Activated gamma-delta T cell treated with anti-CD3 and anti-CD28 coated beads, Interleukin-2, amount 50 U/mL, for 16 hours (primary cell): Measurements from ENCODE around the gene HPCAL1.

ENCODE experiments used
- DNase-seq: peaks from one replicate; pipeline ENCODE4 v3.0.0-alpha.2; 2020; ENCODE audit warnings: low read depth

HPCAL1 gene

GRCh38 chr2:10337449-10338269 is 35.0 kb downstream of the HPCAL1 start:
- DNase-seq = no peak

DNA sequence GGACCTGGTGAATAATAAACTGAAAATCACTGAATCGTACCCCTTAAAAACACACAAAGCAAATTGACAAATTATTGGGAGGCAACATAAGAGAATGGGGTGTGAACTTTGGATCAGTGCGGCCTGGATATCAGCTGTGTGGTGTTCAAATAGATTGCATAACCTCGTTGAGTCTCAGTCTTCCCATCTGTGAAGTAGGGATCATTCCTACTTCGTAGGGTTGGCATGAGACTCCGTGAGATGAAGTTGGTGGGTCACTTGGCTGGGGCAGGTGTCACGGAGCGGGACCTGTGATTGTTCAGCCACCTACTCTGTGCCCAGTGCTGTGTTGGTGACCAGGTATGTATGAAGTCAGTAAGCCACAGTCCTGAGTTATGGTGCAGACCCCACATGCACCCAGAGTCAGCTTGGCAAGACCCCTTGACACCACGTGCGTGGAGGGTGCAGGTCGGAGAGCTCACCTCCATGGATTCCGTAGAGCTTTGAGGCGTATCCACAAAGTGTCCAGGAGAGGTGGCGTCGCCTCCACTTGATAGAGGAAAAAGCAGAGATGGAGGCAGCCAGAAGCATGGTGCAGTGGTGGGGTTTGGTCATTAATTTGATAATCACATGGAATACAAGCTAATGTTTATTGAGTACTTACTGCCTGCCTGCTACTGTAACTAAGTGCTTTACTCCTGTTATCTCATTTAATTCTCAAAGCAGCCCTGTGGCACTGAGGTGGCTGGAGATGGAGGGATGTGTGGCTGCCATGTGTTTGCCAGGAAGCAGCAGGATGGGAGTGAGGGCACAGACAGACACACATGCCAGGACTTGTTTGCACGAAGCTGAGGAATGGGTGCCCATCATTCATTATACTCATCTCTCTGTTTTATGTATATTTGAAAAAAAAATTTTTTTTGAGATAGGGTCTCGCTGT is 35.8 kb downstream of the HPCAL1 start:
- DNase-seq = no peak

DNA sequence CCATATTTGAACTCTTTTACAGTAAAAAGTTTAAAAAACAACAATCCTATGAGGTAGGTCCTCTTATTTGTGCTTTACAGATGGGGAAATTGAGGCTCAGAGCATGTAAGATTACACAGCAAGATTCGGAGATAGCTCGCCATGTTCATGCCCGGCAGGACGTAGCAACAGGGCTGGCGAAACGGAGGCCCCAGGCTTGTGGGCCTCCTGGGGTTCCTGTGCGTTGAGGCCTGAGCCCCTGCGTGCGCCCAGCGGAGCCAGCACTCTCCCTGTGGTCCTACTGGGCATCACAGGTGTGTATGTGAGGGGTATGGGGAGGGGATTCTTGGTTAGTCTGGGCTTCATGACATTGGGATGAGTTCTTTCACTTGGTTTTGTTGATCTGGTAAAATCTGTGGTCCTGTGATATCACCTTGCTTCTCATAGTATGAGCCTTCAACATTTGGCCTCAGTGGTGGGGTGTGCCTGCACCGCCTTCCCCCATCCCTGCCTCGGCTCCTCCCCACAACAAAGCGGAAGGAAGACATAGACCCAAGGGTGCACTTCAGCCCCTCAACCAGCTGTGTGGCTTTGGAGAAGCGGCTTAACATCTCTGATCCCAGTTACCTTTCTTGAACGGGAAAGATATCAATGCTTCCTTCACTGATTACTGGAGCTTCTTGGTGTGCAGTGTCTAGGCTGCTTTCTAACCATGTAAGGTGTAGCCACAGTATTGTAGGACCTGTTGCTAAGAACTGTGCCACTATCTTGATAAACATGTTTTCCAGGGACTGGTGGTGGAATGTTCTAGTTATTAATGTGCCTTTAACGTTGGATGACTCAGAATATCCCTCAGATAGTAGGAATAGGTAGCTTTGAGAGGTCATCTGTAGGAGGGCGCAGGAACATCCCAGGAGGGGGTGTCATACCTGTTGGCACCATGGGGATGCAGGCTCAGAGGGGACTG is 37.2 kb downstream of the HPCAL1 start:
- no peak for DNase-seq

DNA sequence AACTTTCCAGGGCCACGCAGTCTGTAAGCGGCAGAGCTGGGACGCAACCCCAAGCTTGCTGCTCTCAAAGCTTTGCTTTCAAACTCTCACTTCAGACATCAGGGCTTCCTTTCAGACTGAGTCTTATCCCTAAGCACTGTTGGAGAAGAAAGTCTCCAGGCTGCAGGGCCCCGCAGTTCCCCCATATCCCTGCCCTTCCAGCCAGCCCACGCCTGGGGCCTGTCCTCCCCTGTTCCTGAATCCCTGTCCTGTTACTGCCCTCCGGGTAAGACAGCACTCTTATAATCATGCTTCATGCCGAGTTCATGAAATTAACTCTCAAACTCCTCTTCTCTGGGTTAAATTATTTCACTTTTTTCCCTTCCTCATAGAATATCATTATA is 37.9 kb downstream of the HPCAL1 start:
- no peak for DNase-seq

DNA sequence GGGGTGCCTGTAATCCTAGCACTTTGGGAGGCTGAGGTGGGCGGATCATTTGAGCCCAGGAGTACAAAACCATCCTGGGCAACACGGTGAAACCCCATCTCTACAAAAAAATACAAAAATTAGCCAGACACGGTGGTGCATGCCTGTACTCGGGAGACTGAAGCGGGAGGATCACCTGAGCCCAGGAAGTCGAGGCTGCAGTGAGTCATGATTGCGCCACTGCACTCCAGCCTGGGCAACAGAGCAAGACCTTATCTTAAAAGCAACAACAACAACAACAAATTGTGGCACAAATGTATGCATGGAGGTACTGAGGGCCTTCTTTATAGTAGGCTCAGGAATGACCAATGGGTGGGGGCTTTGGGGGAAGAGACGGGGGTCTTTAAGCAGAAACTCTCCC is 38.5 kb downstream of the HPCAL1 start:
- DNase-seq = no peak

- no peak for DNase-seq
Measured at GRCh38 chr2:10342245-10342951, 39.7 kb downstream of the HPCAL1 start.

GRCh38 chr2:10343191-10343590 is 40.5 kb downstream of the HPCAL1 start:
- DNase-seq = no peak

- no peak for DNase-seq
Measured at GRCh38 chr2:10343658-10344057, 41.0 kb downstream of the HPCAL1 start.

DNA sequence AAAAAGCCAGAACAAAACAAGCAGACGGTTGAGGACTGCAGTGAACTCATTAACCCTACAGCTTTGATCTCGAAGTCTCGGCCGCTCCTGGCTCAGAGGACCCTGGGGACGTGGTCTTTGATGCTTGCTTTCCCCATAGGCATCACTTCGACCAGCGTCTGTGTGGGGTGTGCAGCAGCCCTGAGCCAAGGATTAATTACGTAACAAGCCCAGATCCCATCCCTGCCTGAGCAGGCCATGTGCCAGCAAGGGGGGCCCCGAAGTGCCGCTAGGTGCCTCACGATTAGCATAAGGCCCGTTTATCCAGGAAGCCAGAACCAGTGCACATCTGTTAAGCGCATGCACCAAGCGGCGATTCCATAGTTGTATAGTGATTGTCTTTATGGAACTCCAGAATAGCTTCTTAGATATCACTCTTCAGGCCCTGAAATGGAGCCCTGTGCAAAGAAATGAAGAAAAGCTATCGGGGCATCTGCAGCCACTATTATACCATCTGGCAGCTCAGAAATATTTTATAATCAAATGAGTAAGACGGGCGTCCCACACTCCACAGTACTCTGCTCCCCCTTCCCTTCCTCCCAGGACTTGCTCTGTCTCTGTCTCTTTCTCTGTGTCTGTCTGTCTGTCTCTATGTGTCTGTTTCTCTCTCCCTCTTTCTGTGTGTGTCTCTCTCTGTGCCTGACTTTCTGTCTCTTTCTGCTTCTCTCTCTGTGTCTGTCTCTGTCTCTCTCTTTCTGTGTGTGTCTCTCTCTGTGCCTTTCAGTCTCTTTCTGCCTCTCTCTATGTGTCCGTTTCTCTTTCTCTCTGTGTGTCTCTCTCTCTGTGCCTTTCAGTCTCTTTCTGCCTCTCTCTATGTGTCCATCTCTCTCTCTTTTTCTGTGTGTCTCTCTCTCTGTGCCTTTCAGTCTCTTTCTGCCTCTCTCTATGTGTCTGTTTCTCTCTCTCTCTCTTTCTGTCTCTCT is 41.7 kb downstream of the HPCAL1 start:
- no peak for DNase-seq

- no peak for DNase-seq
Measured at GRCh38 chr2:10345126-10345525, 42.4 kb downstream of the HPCAL1 start.

DNA sequence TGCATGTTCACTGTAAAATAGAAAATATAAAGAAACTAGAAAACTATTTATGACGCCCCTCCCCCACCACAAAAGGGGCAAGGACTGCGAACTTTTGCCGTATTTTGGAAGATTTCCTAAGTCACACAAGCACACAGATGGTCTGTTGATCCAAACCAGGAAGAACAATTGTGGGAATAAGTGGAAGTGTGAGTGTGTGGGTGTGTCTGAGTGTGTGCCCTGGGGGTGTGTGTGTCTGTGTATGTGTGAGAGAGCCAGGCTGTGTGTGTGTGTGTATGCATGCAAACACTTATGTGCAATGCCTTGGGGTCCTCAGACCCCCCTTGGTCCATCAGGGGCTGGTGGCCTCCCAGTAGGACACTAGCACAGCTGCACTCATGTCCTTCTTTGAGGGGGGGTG is 43.1 kb downstream of the HPCAL1 start:
- DNase-seq = no peak

DNA sequence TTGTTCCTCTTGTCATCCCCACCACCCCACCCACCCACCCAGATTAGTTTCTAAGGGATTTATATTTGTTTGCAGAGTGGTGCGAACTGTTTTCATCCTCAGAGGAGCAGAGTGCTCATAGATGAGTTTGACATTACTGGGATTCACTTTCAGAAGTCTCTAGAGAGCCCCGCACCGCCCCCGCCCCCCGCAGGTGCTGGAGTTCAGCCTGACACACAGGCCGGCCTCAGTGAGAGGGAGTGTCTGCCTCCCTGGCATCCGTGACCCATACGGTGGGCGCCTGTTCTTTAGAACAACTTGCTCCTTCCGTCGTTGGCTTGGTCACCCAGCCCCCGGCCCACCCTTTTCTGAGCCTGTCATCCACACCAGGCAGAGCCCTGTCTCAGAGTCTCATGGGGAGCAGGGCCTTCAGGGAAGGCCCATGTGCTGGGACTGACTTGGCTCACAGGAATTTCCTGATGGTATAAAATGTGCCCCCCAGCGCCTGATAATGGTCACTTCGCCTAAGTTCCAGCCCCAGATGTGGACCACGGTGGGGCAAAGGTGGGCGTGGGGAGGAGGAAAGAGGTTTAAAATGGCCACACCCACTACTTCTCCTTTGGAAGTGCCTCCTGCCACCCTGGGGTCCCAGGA is 44.3 kb downstream of the HPCAL1 start:
- no peak for DNase-seq

DNA sequence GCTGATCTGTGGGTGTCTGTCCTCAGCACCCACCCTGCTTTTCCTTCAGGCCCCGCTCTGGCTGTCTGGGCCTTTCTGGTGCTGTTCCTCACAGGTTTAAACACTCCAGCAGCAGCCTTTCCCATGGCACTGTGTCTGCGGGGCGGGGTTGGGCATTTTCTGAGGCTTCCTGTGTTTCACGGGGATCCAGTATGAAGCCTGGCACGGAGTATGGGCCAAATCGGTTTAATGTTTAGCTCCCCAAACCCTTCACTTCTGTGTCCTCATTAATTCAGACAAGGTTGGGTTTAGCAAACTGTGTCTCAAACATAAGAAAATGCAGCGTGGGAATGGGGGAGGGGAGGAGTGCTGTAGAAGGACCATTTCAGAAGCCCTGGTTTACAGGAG is 44.9 kb downstream of the HPCAL1 start:
- DNase-seq = no peak

GRCh38 chr2:10348891-10349290 is 46.2 kb downstream of the HPCAL1 start:
- no peak for DNase-seq

DNA sequence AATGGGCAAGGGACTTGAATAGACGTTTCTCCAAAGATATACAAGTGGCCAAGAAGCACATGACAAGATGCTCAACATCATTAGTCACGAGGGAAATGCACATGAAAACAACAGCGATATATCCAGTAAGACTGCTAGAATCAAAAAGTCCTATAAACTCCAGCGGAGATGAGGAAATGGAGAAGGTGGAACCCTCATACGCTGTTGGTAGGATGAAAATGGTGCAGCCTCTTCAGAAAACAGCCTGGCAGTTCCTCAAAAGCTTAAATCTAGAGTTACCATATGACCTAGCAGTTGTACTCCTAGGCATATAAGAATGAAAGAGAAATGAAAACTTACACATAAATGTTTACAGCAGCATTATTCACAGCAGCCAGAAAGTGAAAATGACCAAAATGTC is 48.1 kb downstream of the HPCAL1 start:
- no peak for DNase-seq

GRCh38 chr2:10352361-10352760 is 49.7 kb downstream of the HPCAL1 start:
- DNase-seq = no peak

GRCh38 chr2:10352972-10353371 is 50.3 kb downstream of the HPCAL1 start:
- no peak for DNase-seq

DNA sequence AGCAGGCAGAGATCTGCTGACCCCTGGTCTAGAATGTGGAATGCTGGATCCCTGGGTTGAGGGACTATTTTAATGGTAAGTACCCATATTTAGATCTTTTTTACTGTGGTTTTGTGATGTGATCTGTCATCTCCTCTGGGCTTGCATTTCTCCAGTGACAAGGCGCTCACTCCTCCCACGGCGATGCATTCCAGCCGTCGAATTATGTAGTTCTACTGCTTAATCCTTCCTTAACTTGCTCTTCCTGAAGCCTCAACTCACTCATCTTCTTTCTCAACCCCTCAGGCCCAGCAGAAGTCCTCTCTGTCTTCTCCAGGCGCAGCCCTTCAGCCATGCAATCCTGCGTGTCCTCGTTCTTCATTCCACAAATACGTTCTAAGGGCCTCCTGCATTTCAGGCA is 51.2 kb downstream of the HPCAL1 start:
- no peak for DNase-seq

GRCh38 chr2:10354399-10354798 is 51.7 kb downstream of the HPCAL1 start:
- DNase-seq = no peak
